ENCODE measurements around the gene STX4. TPM values are rescaled to one million over a fixed set of nuclear protein-coding genes. Genes with fewer than 3 reads are reported as not detected.

Gene STX4
- total and polyA plus RNA-seq, 9 of the 15 experiments (the other 6 are each of a cell fraction or from before 2014, with no cell fraction given), result 3.2 to 48.0 (median 21.5) TPM

GRCh38 chr16:31073970-31074813 lies 40.8 kb downstream of the STX4 start, which contains the start of the genes ZNF646 and ZNF668 (continued):
- TF ChIP-seq NCOA4 (IDR thresholded peaks at IDR 0.05; ENCODE audit: partially characterized antibody) (no peak), NONO (IDR thresholded peaks at IDR 0.05; ENCODE audit: low read depth in 2 of 2, low read length in 1 of 2) (no peak), EWSR1 (IDR thresholded peaks at IDR 0.05; ENCODE audit: borderline replicate concordance, low read depth, partially characterized antibody) (no peak), ZNF41 (CRISPR knock-in tag; conservative IDR thresholded peaks at IDR 0.05) (no peak), SMAD1 (IDR thresholded peaks at IDR 0.05; ENCODE audit: low read depth, low read length, partially characterized antibody) (peak; percentile 22), ZNF121 (CRISPR knock-in tag; conservative IDR thresholded peaks at IDR 0.05) (no peak), FOSL1 (tag; conservative IDR thresholded peaks at IDR 0.05) (no peak), MAFF (IDR thresholded peaks at IDR 0.05; ENCODE audit: low read length) (no peak), ZNF354B (CRISPR knock-in tag; IDR thresholded peaks at IDR 0.05) (no peak), ZNF280B (CRISPR knock-in tag; IDR thresholded peaks at IDR 0.05) (no peak), PHF8 (IDR thresholded peaks at IDR 0.05; ENCODE audit: borderline replicate concordance, low read length) (peak; percentile 74; the same call in 1 of the 2 replicates), ZFX (CRISPR knock-in tag; IDR thresholded peaks at IDR 0.05) (no peak), HEY1 (CRISPR knock-in tag; IDR thresholded peaks at IDR 0.05; ENCODE audit: borderline replicate concordance) (no peak), HDAC3 (IDR thresholded peaks at IDR 0.05; ENCODE audit: borderline replicate concordance, partially characterized antibody) (no peak)
- TF ChIP-seq, protein P1, sequence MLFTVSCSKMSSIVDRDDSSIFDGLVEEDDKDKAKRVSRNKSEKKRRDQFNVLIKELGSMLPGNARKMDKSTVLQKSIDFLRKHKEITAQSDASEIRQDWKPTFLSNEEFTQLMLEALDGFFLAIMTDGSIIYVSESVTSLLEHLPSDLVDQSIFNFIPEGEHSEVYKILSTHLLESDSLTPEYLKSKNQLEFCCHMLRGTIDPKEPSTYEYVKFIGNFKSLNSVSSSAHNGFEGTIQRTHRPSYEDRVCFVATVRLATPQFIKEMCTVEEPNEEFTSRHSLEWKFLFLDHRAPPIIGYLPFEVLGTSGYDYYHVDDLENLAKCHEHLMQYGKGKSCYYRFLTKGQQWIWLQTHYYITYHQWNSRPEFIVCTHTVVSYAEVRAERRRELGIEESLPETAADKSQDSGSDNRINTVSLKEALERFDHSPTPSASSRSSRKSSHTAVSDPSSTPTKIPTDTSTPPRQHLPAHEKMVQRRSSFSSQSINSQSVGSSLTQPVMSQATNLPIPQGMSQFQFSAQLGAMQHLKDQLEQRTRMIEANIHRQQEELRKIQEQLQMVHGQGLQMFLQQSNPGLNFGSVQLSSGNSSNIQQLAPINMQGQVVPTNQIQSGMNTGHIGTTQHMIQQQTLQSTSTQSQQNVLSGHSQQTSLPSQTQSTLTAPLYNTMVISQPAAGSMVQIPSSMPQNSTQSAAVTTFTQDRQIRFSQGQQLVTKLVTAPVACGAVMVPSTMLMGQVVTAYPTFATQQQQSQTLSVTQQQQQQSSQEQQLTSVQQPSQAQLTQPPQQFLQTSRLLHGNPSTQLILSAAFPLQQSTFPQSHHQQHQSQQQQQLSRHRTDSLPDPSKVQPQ (CRISPR knock-in tag; IDR thresholded peaks at IDR 0.05; ENCODE audit: borderline replicate concordance), result no peak
- TF ChIP-seq, protein P2, sequence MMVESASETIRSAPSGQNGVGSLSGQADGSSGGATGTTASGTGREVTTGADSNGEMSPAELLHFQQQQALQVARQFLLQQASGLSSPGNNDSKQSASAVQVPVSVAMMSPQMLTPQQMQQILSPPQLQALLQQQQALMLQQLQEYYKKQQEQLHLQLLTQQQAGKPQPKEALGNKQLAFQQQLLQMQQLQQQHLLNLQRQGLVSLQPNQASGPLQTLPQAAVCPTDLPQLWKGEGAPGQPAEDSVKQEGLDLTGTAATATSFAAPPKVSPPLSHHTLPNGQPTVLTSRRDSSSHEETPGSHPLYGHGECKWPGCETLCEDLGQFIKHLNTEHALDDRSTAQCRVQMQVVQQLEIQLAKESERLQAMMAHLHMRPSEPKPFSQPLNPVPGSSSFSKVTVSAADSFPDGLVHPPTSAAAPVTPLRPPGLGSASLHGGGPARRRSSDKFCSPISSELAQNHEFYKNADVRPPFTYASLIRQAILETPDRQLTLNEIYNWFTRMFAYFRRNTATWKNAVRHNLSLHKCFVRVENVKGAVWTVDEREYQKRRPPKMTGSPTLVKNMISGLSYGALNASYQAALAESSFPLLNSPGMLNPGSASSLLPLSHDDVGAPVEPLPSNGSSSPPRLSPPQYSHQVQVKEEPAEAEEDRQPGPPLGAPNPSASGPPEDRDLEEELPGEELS (CRISPR knock-in tag; IDR thresholded peaks at IDR 0.05; ENCODE audit: borderline replicate concordance), result peak; percentile 56; the same call in 1 of the 2 replicates
- TF ChIP-seq, protein P3, sequence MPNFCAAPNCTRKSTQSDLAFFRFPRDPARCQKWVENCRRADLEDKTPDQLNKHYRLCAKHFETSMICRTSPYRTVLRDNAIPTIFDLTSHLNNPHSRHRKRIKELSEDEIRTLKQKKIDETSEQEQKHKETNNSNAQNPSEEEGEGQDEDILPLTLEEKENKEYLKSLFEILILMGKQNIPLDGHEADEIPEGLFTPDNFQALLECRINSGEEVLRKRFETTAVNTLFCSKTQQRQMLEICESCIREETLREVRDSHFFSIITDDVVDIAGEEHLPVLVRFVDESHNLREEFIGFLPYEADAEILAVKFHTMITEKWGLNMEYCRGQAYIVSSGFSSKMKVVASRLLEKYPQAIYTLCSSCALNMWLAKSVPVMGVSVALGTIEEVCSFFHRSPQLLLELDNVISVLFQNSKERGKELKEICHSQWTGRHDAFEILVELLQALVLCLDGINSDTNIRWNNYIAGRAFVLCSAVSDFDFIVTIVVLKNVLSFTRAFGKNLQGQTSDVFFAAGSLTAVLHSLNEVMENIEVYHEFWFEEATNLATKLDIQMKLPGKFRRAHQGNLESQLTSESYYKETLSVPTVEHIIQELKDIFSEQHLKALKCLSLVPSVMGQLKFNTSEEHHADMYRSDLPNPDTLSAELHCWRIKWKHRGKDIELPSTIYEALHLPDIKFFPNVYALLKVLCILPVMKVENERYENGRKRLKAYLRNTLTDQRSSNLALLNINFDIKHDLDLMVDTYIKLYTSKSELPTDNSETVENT (CRISPR knock-in tag; IDR thresholded peaks at IDR 0.05), result peak; percentile 77

Measured in K562 (cell line).